GM21529 (cell line): ENCODE data around the gene EHD4.

Experiments
- ATAC-seq: cut with Tn5 transposase; IDR thresholded peaks from one replicate; pipeline ENCODE4 v1.9.1; 2021; ENCODE audit not compliant: unreplicated experiment

The EHD4 gene

GRCh38 chr15:41899854-41900442 is 72.4 kb downstream of the EHD4 start:
- ATAC-seq: no peak

GRCh38 chr15:41897363-41897799 is 75.0 kb downstream of the EHD4 start:
- no peak for ATAC-seq

GRCh38 chr15:41896566-41896965 is 75.8 kb downstream of the EHD4 start:
- ATAC-seq: no peak

- no peak for ATAC-seq
Observed at GRCh38 chr15:41895957-41896356, 76.4 kb downstream of the EHD4 start.

- ATAC-seq: no peak
Observed at GRCh38 chr15:41895491-41895890, 76.9 kb downstream of the EHD4 start.

GRCh38 chr15:41894791-41895463 is 77.4 kb downstream of the EHD4 start:
- ATAC-seq: peak; percentile 91

GRCh38 chr15:41894251-41894790 is 78.0 kb downstream of the EHD4 start:
- ATAC-seq: peak; percentile 13

GRCh38 chr15:41893422-41894250 is 78.7 kb downstream of the EHD4 start, which contains the start of gene SPTBN5:
Gene SPTBN5 (minus strand): TSS chr15:41894053. CDS start chr15:41893497, 556 bp downstream.
- no peak for ATAC-seq

GRCh38 chr15:41892621-41893421 is 79.5 kb downstream of the EHD4 start:
- ATAC-seq: no peak

- ATAC-seq: no peak
Observed at GRCh38 chr15:41891946-41892345, 80.4 kb downstream of the EHD4 start.

GRCh38 chr15:41891226-41891625 is 81.1 kb downstream of the EHD4 start:
- no peak for ATAC-seq

GRCh38 chr15:41890050-41890690 is 82.2 kb downstream of the EHD4 start:
- ATAC-seq: no peak

- ATAC-seq: no peak
Observed at GRCh38 chr15:41888662-41889253, 83.6 kb downstream of the EHD4 start.

GRCh38 chr15:41887893-41888292 is 84.5 kb downstream of the EHD4 start:
- no peak for ATAC-seq

- no peak for ATAC-seq
Observed at GRCh38 chr15:41887161-41887560, 85.2 kb downstream of the EHD4 start.

GRCh38 chr15:41886741-41887140 is 85.6 kb downstream of the EHD4 start:
- no peak for ATAC-seq

- ATAC-seq: no peak
Observed at GRCh38 chr15:41885841-41886240, 86.5 kb downstream of the EHD4 start.

GRCh38 chr15:41885321-41885720 is 87.0 kb downstream of the EHD4 start:
- no peak for ATAC-seq

- no peak for ATAC-seq
Observed at GRCh38 chr15:41884458-41884857, 87.9 kb downstream of the EHD4 start.

GRCh38 chr15:41883484-41883825 is 88.9 kb downstream of the EHD4 start:
- ATAC-seq: no peak
